K562 (cell line): ENCODE measurements around the gene DEFB114. TPM values are rescaled to one million over a fixed set of nuclear protein-coding genes. Genes with fewer than 3 reads are reported as not detected.

ENCODE experiments used
- BCLAF1 ChIP-seq, 2 experiments: fragments of 450-650 bp in 1 of 2; IDR thresholded peaks; 2 replicates each; pipeline ENCODE4 v1.6.1; 2011 to 2017; ENCODE audit warnings: low read depth in 2 of 2, antibody characterized with exemption in 1 of 2, borderline replicate concordance in 1 of 2, low read length in 1 of 2, mild to moderate bottlenecking in 1 of 2, mixed read lengths in 1 of 2; ENCODE audit not compliant: control insufficient read depth in 1 of 2
- CHCHD3 ChIP-seq: fragments of 250-450 bp; sonication (Bioruptor Pico); IDR thresholded peaks from 2 replicates; pipeline ENCODE4 v2.1.2; 2022; ENCODE audit warnings: mild to moderate bottlenecking
- CREB3L1 ChIP-seq: fragments of 450-650 bp; IDR thresholded peaks from 2 replicates; pipeline ENCODE4 v1.6.1; 2014; ENCODE audit warnings: low read depth, mild to moderate bottlenecking, moderate library complexity, borderline replicate concordance
- DDX20 ChIP-seq: fragments of 450-650 bp; IDR thresholded peaks from 2 replicates; pipeline ENCODE4 v1.6.1; 2016; ENCODE audit warnings: missing genetic modification characterization, low read depth, mild to moderate bottlenecking, missing compliant biosample characterization, moderate library complexity
- E2F3 ChIP-seq: fragments of 250-450 bp; sonication (Bioruptor Pico); IDR thresholded peaks from 2 replicates; pipeline ENCODE4 v1.4.0; 2020; ENCODE audit warnings: mild to moderate bottlenecking
- EZH2 ChIP-seq: IDR thresholded peaks from 2 replicates; pipeline ENCODE4 v1.6.1; 2012; ENCODE audit warnings: low read depth, mild to moderate bottlenecking, inconsistent platforms, low read length, borderline replicate concordance
- GATAD2A ChIP-seq: fragments of 450-650 bp; IDR thresholded peaks from 2 replicates; pipeline ENCODE4 v1.6.1; 2017
- GATAD2B ChIP-seq: fragments of 450-650 bp; IDR thresholded peaks from 2 replicates; pipeline ENCODE4 v1.6.1; 2017; ENCODE audit warnings: mild to moderate bottlenecking, borderline replicate concordance
- HDAC3 ChIP-seq: fragments of 450-650 bp; IDR thresholded peaks from 2 replicates; pipeline ENCODE4 v1.6.1; 2018; ENCODE audit warnings: borderline replicate concordance, mild to moderate bottlenecking, moderate library complexity; ENCODE audit not compliant: partially characterized antibody
- HMG20B ChIP-seq: fragments of 250-450 bp; sonication (Bioruptor Pico); IDR thresholded peaks from 2 replicates; pipeline ENCODE4 v1.5.0; 2021; ENCODE audit warnings: mild to moderate bottlenecking
- LARP7 ChIP-seq: fragments of 450-650 bp; IDR thresholded peaks from 2 replicates; pipeline ENCODE4 v1.6.1; 2016
- MTA2 ChIP-seq: fragments of 450-650 bp; IDR thresholded peaks from 2 replicates; pipeline ENCODE4 v1.6.1; 2016; ENCODE audit warnings: low read depth
- NEUROD1 ChIP-seq: fragments of 150-350 bp; IDR thresholded peaks from 2 replicates; pipeline ENCODE4 v1.6.1; 2014; ENCODE audit warnings: borderline replicate concordance, low read length, low read depth; ENCODE audit not compliant: partially characterized antibody
- SAP30 ChIP-seq: fragments of 200-600 bp; sonication (generic); IDR thresholded peaks from 2 replicates; pipeline ENCODE4 v1.6.1; 2012; ENCODE audit warnings: borderline replicate concordance, low read depth, mild to moderate bottlenecking, moderate library complexity, low read length, control low read depth, inconsistent platforms; ENCODE audit not compliant: insufficient read depth, poor library complexity, severe bottlenecking
- SRSF3 ChIP-seq: fragments of 200-400 bp; formaldehyde crosslinking; IDR thresholded peaks from 2 replicates; pipeline ENCODE4 v1.6.1; 2016; ENCODE audit warnings: mild to moderate bottlenecking, low read length, moderate library complexity; ENCODE audit not compliant: insufficient read depth
- UBTF ChIP-seq, 2 experiments: IDR thresholded peaks; 2 replicates each; pipeline ENCODE4 v1.6.1; 2012; ENCODE audit warnings: improper control_type of control experiment in 2 of 2, low read depth in 2 of 2, low read length in 2 of 2, borderline replicate concordance in 1 of 2
- ZBTB26 ChIP-seq: fragments of 450-650 bp; formaldehyde crosslinking; IDR thresholded peaks from 2 replicates; pipeline ENCODE4 v1.4.0; 2022; ENCODE audit warnings: missing genetic modification characterization
- ZFPM2 ChIP-seq: fragments of 250-450 bp; sonication (Bioruptor Pico); IDR thresholded peaks from 2 replicates; pipeline ENCODE4 v1.5.1; 2022; ENCODE audit warnings: mild to moderate bottlenecking
- ZNF274 ChIP-seq: IDR thresholded peaks from 2 replicates; pipeline ENCODE4 v1.6.1; 2011; ENCODE audit warnings: low read depth, mild to moderate bottlenecking, low read length, moderate library complexity, borderline replicate concordance
- ZNF408 ChIP-seq: fragments of 250-450 bp; sonication (Bioruptor Pico); IDR thresholded peaks from 2 replicates; pipeline ENCODE4 v1.4.0; 2020; ENCODE audit warnings: low read depth, mild to moderate bottlenecking, moderate library complexity
- ZNF75A ChIP-seq: fragments of 450-650 bp; formaldehyde crosslinking; IDR thresholded peaks from 2 replicates; pipeline ENCODE4 v1.4.0; 2020; ENCODE audit warnings: mild to moderate bottlenecking
- polyA plus RNA-seq, 8 experiments: library from polyadenylated mRNA; depleted of rRNA in 4 of 8; stranded (reverse) in 5 of 8; unstranded in 3 of 8; fragments of >200 nt; fragmentation: Nextera tagmentation in 2 of 8; fragmentation: Illumina TruSeq in 1 of 8; extraction: Ambion mirVana in 2 of 8; extraction: Trizol in 1 of 8; gene quantifications; 2 replicates each; pipeline versions ENCODE4 v1.2.1 to v1.2.3, GENCODE V29; 2011 to 2014; ENCODE audit warnings: inconsistent platforms in 1 of 8, missing spikeins in 1 of 8
- total RNA-seq, 7 experiments: library from RNA; depleted of rRNA in 6 of 7; stranded (reverse); fragments of >200 nt in 6 of 7; fragmentation: Illumina TruSeq in 2 of 7; extraction: Trizol in 2 of 7; gene quantifications; 2 replicates each; pipeline versions ENCODE4 v1.2.1 to v1.2.3, GENCODE V29; 2011 to 2021; ENCODE audit warnings: low replicate concordance in 1 of 7

Gene DEFB114
- total and polyA plus RNA-seq, 9 of the 15 experiments (the other 6 are each of a cell fraction or from before 2014, with no cell fraction given) = not detected

GRCh38 chr6:49939993-49940498 is 23.9 kb downstream of the DEFB114 start (continued):
- TF ChIP-seq UBTF (IDR thresholded peaks at IDR 0.05; ENCODE audit: borderline replicate concordance in 1 of 2, low read depth in 2 of 2, low read length in 2 of 2) (no peak), MTA2 (no peak), ZFPM2 (CRISPR knock-in tag) (no peak), ZNF408 (CRISPR knock-in tag) (no peak), CHCHD3 (CRISPR knock-in tag) (no peak), ZNF274 (no peak), ZBTB26 (CRISPR knock-in tag) (no peak), DDX20 (tag) (no peak), E2F3 (CRISPR knock-in tag) (no peak), GATAD2B (peak; percentile 37; the same call in 1 of the 2 replicates), BCLAF1 (IDR thresholded peaks at IDR 0.05; ENCODE audit: borderline replicate concordance in 1 of 2, control insufficient read depth in 1 of 2, low read depth in 2 of 2, low read length in 1 of 2) (0 out of 4 replicates have a peak, but pooled peaks of 1 of the 2 experiments have one; percentile 44), SAP30 (peak; percentile 61), ZNF75A (CRISPR knock-in tag) (peak; percentile 53; the same call in 1 of the 2 replicates), HMG20B (CRISPR knock-in tag) (no peak), EZH2 (no peak), HDAC3 (peak; percentile 74), SRSF3 (no peak), LARP7 (no peak), NEUROD1 (peak; percentile 82), CREB3L1 (no peak), GATAD2A (no peak)
